ENCODE data around the gene TSPAN9.

TSPAN9 gene

GRCh38 chr12:3333583-3333982 is 256.4 kb downstream of the TSPAN9 start:
- ChIA-PET CTCF (interaction anchor here (2.6 kb wide), 1 partner anchor 33 kb away, joined by 11 read pairs; no protein-coding TSS in a partner anchor), POLR2A (no interaction called here)
- no peak for DNase-seq (ENCODE audit: extremely low spot score)
- TF ChIP-seq CTCF (IDR thresholded peaks at IDR 0.05; ENCODE audit: control extremely low read depth, extremely low read depth, low read depth, missing control alignments) = no peak

- ChIA-PET CTCF (interaction anchor here (2.6 kb wide), 1 partner anchor 34 kb away, joined by 11 read pairs; no protein-coding TSS in a partner anchor), POLR2A (no interaction called here)
- DNase-seq (ENCODE audit: extremely low spot score) = no peak
- no peak for TF ChIP-seq CTCF (IDR thresholded peaks at IDR 0.05; ENCODE audit: control extremely low read depth, extremely low read depth, low read depth, missing control alignments)
Measured at GRCh38 chr12:3333991-3334391, 256.8 kb downstream of the TSPAN9 start.

- POLR2A ChIA-PET = no interaction called here
- TF ChIP-seq CTCF (IDR thresholded peaks at IDR 0.05; ENCODE audit: control extremely low read depth, extremely low read depth, low read depth, missing control alignments) = no peak
Measured at GRCh38 chr12:3335078-3335487, 257.9 kb downstream of the TSPAN9 start.

More at GRCh38 chr12:3335078-3335487, 257.9 kb downstream of the TSPAN9 start:
- no peak for DNase-seq (ENCODE audit: extremely low spot score)
- CTCF ChIA-PET = interaction anchor here (2.6 kb wide), 1 partner anchor 35 kb away, joined by 11 read pairs; no protein-coding TSS in a partner anchor
